ENCODE results near the gene FBXO44.
A peak's percentile ranks its signal among the peaks of the same experiment; 100 is the strongest.

The FBXO44 gene

DNA sequence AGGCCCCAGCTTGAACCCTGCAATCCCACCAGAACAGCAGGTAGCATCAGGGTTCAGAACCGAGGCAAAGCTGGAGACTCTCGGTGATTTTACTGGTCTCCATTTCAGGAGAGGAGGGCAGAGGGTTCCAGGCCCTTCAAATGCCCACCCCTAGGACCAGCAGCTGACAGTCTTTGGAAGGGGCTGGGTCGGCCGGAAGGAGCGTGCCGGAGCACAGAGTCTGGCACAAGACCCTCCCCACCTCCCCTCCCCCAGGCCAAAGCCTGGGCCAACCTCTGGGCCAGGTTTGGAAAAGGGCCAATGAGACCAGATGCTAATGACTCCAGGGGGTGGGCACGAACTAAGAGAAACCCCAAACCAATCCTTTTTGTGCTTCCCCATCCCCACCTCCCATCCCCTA, 7.3 kb upstream of the FBXO44 start:
- Histone ChIP-seq H3K4me3 (ENCODE audit: low read length) (no peak overlapping the region), H3K27ac (ENCODE audit: low read depth, low read length) (no peak overlapping the region), H3K4me1 (ENCODE audit: control insufficient read depth, low read length) (peaks cover 11% of the 10 kb centered on the region), H3K79me2 (ENCODE audit: control insufficient read depth, low read length) (no peaks in the 10 kb centered on the region), H3K4me2 (ENCODE audit: low read length) (no peak overlapping the region), H3F3A (ENCODE audit: control insufficient read depth, insufficient read depth) (peaks cover 7% of the 10 kb centered on the region), H3K9me3 (ENCODE audit: control insufficient read depth, insufficient read depth, low read length) (no peaks in the 10 kb centered on the region), H3K36me3 (ENCODE audit: control insufficient read depth, low read length) (no peaks in the 10 kb centered on the region), H3K27me3 (ENCODE audit: control insufficient read depth, low read length) (peaks cover 11% of the 10 kb centered on the region), H4K20me1 (ENCODE audit: control insufficient read depth, insufficient read depth, low read depth, low read length) (no peaks in the 10 kb centered on the region), H3K9me2 (replicated peaks; ENCODE audit: control insufficient read depth, low read length) (no peaks in the 10 kb centered on the region)
- TF ChIP-seq, protein P1, sequence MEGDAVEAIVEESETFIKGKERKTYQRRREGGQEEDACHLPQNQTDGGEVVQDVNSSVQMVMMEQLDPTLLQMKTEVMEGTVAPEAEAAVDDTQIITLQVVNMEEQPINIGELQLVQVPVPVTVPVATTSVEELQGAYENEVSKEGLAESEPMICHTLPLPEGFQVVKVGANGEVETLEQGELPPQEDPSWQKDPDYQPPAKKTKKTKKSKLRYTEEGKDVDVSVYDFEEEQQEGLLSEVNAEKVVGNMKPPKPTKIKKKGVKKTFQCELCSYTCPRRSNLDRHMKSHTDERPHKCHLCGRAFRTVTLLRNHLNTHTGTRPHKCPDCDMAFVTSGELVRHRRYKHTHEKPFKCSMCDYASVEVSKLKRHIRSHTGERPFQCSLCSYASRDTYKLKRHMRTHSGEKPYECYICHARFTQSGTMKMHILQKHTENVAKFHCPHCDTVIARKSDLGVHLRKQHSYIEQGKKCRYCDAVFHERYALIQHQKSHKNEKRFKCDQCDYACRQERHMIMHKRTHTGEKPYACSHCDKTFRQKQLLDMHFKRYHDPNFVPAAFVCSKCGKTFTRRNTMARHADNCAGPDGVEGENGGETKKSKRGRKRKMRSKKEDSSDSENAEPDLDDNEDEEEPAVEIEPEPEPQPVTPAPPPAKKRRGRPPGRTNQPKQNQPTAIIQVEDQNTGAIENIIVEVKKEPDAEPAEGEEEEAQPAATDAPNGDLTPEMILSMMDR (IDR thresholded peaks at IDR 0.05; ENCODE audit: low read depth, low read length, poor library complexity, severe bottlenecking): no peak
- no peak for TF ChIP-seq EZH2phosphoT487 (IDR thresholded peaks at IDR 0.05; ENCODE audit: borderline replicate concordance, low read length)

DNA sequence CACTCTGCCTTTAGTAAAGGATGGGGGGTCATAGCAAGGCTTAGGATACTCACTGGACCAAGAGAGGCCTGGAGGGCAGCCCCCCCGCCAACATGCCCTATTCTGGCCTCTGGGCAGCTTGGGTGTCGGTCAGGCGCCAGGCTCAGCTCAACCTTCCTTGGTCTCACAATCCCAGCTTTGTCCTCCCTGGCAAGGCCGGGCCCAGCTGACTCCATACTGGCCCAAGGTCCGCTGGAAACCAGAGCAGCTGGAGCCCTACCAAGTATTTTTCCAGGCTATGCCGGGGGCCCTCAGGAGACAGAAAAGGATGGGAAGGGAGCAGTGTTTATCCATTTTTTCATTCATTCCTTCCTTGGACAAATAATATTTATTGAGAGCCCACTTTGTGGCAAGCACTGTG, 6.6 kb upstream of the FBXO44 start:
- Histone ChIP-seq H4K20me1 (ENCODE audit: control insufficient read depth, insufficient read depth, low read depth, low read length) (no peaks in the 10 kb centered on the region), H3K79me2 (ENCODE audit: control insufficient read depth, low read length) (no peaks in the 10 kb centered on the region), H3K27ac (ENCODE audit: low read depth, low read length) (no peak overlapping the region), H3F3A (ENCODE audit: control insufficient read depth, insufficient read depth) (peaks cover 7% of the 10 kb centered on the region), H3K9me3 (ENCODE audit: control insufficient read depth, insufficient read depth, low read length) (no peaks in the 10 kb centered on the region), H3K9me2 (replicated peaks; ENCODE audit: control insufficient read depth, low read length) (no peaks in the 10 kb centered on the region), H3K4me3 (ENCODE audit: low read length) (no peak overlapping the region), H3K36me3 (ENCODE audit: control insufficient read depth, low read length) (no peaks in the 10 kb centered on the region), H3K27me3 (ENCODE audit: control insufficient read depth, low read length) (peaks cover 11% of the 10 kb centered on the region), H3K4me1 (ENCODE audit: control insufficient read depth, low read length) (peaks cover 11% of the 10 kb centered on the region), H3K4me2 (ENCODE audit: low read length) (no peak overlapping the region)
- TF ChIP-seq, protein P1 (IDR thresholded peaks at IDR 0.05; ENCODE audit: low read depth, low read length, poor library complexity, severe bottlenecking): no peak
- no peak for TF ChIP-seq EZH2phosphoT487 (IDR thresholded peaks at IDR 0.05; ENCODE audit: borderline replicate concordance, low read length)

DNA sequence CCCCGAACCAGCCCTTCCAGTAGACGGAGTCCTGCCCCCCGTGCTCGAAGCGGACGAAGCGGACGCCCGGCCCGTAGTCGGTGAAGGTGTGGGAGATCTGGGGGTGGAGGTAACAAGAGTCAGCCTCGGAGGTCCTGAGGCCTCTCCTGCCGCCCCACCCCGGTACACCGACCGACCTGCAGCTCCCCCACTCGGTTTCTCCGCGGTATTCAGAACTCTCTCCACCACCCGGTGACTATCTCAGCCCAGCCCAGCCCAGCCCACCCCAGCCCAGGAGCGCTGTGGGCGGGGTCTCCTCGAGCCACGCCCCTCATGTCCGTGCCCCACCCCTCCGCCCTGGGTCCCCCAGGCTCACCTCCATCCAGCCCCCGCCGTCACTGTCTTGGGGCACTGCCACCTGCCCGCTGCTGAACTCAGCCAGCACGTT, 5.9 kb upstream of the FBXO44 start:
- peaks cover 7% of the 10 kb centered on the region for H3F3A ChIP-seq (ENCODE audit: control insufficient read depth, insufficient read depth)

More for the DNA sequence above, 5.9 kb upstream of the FBXO44 start:
- TF ChIP-seq, protein P1 (IDR thresholded peaks at IDR 0.05; ENCODE audit: low read depth, low read length, poor library complexity, severe bottlenecking): no peak
- TF ChIP-seq EZH2phosphoT487 (IDR thresholded peaks at IDR 0.05; ENCODE audit: borderline replicate concordance, low read length): no peak
- H3K9me3 ChIP-seq (ENCODE audit: control insufficient read depth, insufficient read depth, low read length): no peaks in the 10 kb centered on the region
- H3K4me1 ChIP-seq (ENCODE audit: control insufficient read depth, low read length): peaks cover 11% of the 10 kb centered on the region
- H3K9me2 ChIP-seq (replicated peaks; ENCODE audit: control insufficient read depth, low read length): no peaks in the 10 kb centered on the region
- peak overlapping the region; percentile 48; the same call in 1 of the 2 replicates for H3K4me2 ChIP-seq (ENCODE audit: low read length)
- H3K36me3 ChIP-seq (ENCODE audit: control insufficient read depth, low read length): no peaks in the 10 kb centered on the region
- H4K20me1 ChIP-seq (ENCODE audit: control insufficient read depth, insufficient read depth, low read depth, low read length): no peaks in the 10 kb centered on the region
- H3K27me3 ChIP-seq (ENCODE audit: control insufficient read depth, low read length): peaks cover 13% of the 10 kb centered on the region
- no peaks in the 10 kb centered on the region for H3K79me2 ChIP-seq (ENCODE audit: control insufficient read depth, low read length)
- no peak overlapping the region for H3K4me3 ChIP-seq (ENCODE audit: low read length)
- H3K27ac ChIP-seq (ENCODE audit: low read depth, low read length): no peak overlapping the region

Data from DOHH2 (cell line).